Astrocyte (in vitro differentiated cells and primary cell): ENCODE results near the gene APOBEC3G.

ENCODE experiments used
- CTCF ChIP-seq: IDR thresholded peaks from 2 replicates; pipeline ENCODE4 v1.5.1; 2011; ENCODE audit warnings: low read depth, mild to moderate bottlenecking, inconsistent platforms, low read length, moderate library complexity; ENCODE audit not compliant: insufficient read depth
- EZH2 ChIP-seq: IDR thresholded peaks from 2 replicates; pipeline ENCODE4 v1.6.1; 2012; ENCODE audit warnings: mild to moderate bottlenecking, low read length, inconsistent platforms; ENCODE audit not compliant: insufficient read depth

- TF ChIP-seq CTCF = no peak
- no peak for TF ChIP-seq EZH2
Measured at GRCh38 chr22:39129746-39130145, 52.7 kb downstream of the APOBEC3G start.
